GM23338 (cell line): Measurements from ENCODE around the gene CACNA2D1.

Experiments
- CREB1 ChIP-seq: fragments of 250-450 bp; sonication (Bioruptor Pico); IDR thresholded peaks from 2 replicates; pipeline ENCODE4 v1.5.0; 2020; ENCODE audit warnings: low read depth, mild to moderate bottlenecking, moderate library complexity
- CTCF ChIP-seq, 2 experiments: fragments of 200-600 bp in 1 of 2; sonication (generic) in 1 of 2; conservative IDR thresholded peaks; 2 replicates each; pipeline versions ENCODE4 v1.5.1 to v1.6.1; 2016 to 2017; ENCODE audit warnings: antibody characterized with exemption in 2 of 2, low read depth in 2 of 2, mild to moderate bottlenecking in 2 of 2, moderate library complexity in 1 of 2
- ETS1 ChIP-seq: IDR thresholded peaks from 2 replicates; pipeline ENCODE4 v1.6.1; 2016; ENCODE audit warnings: antibody characterized with exemption
- EZH2 ChIP-seq: fragments of 200-600 bp; sonication (generic); IDR thresholded peaks from one replicate; pipeline ENCODE4 v1.8.0; 2017; ENCODE audit warnings: antibody characterized with exemption, mild to moderate bottlenecking, low read depth; ENCODE audit not compliant: unreplicated experiment
- EZH2phosphoT487 ChIP-seq: fragments of 200-600 bp; sonication (generic); IDR thresholded peaks from one replicate; pipeline ENCODE4 v1.8.1; 2018; ENCODE audit warnings: antibody characterized with exemption; ENCODE audit not compliant: unreplicated experiment
- JUNB ChIP-seq: IDR thresholded peaks from one replicate; pipeline ENCODE4 v1.6.1; 2016; ENCODE audit warnings: antibody characterized with exemption; ENCODE audit not compliant: unreplicated experiment
- POLR2AphosphoS5 ChIP-seq: IDR thresholded peaks from 2 replicates; pipeline ENCODE4 v1.6.1; 2016; ENCODE audit warnings: antibody characterized with exemption, low read depth
- REST ChIP-seq: IDR thresholded peaks from one replicate; pipeline ENCODE4 v1.6.1; 2018; ENCODE audit warnings: antibody characterized with exemption; ENCODE audit not compliant: unreplicated experiment
- STAT1 ChIP-seq: IDR thresholded peaks from one replicate; pipeline ENCODE4 v1.6.1; 2016; ENCODE audit warnings: antibody characterized with exemption; ENCODE audit not compliant: unreplicated experiment
- ZNF114 ChIP-seq: fragments of 250-450 bp; sonication (Bioruptor Pico); IDR thresholded peaks from 2 replicates; pipeline ENCODE4 v1.5.0; 2020; ENCODE audit warnings: mild to moderate bottlenecking, moderate library complexity
- ZNF331 ChIP-seq: fragments of 250-450 bp; sonication (Bioruptor Pico); IDR thresholded peaks from 2 replicates; pipeline ENCODE4 v1.5.0; 2020; ENCODE audit warnings: low read depth, mild to moderate bottlenecking, moderate library complexity

- TF ChIP-seq ZNF331 (CRISPR knock-in tag) (no peak), CTCF (conservative IDR thresholded peaks at IDR 0.05; ENCODE audit: low read depth in 2 of 2) (no peak), EZH2 (no peak), STAT1 (no peak), REST (no peak), POLR2AphosphoS5 (no peak), EZH2phosphoT487 (no peak), ETS1 (no peak), CREB1 (no peak), JUNB (no peak), ZNF114 (CRISPR knock-in tag) (no peak)
Measured at GRCh38 chr7:82404094-82404493, 39.5 kb downstream of the CACNA2D1 start.
